Measurements from ENCODE around the gene ROMO1. TPM values are rescaled to one million over a fixed set of nuclear protein-coding genes. Genes with fewer than 3 reads are reported as not detected.
"Not testable (repeated sequence)": the region's sequence is repeated elsewhere in the genome, so short reads cannot be mapped to it uniquely, and the experiment has no call there.

ROMO1 gene
- total and polyA plus RNA-seq, 8 donors: 38.6 to 310 (median 63.6) TPM

GRCh38 chr20:35704514-35705261, 5.5 kb downstream of the ROMO1 start:
- no peaks in the 10 kb centered on the region for H3K9me3 ChIP-seq
- no peak for TF ChIP-seq CTCF (IDR thresholded peaks at IDR 0.05)
- H3K27me3 ChIP-seq: no peaks in the 10 kb centered on the region
- H3K4me1 ChIP-seq: peaks cover 0 to 8% (median 6%) of the 10 kb centered on the region in 3 donors
- FAIRE-seq (no peak), DNase-seq (no peak), ATAC-seq (no peak)
- H3K4me3 ChIP-seq: no peak overlapping the region
- no peak overlapping the region for H3K27ac ChIP-seq
- 80 to 83% methylated on average over 5 of the region's 5 CpGs for WGBS, 2 donors
- intact Hi-C loops (cut with DNase I): no loop called here
- H3K36me3 ChIP-seq: peaks cover 9 to 64% (median 40%) of the 10 kb centered on the region in 3 donors

GRCh38 chr20:35705894-35706293, 6.7 kb downstream of the ROMO1 start:
- intact Hi-C loops (cut with DNase I); DNase-seq; FAIRE-seq: not testable (repeated sequence)

GRCh38 chr20:35706591-35707529, 7.7 kb downstream of the ROMO1 start:
- H3K9me3 ChIP-seq; H3K4me3 ChIP-seq; intact Hi-C loops (cut with DNase I); DNase-seq; H3K27me3 ChIP-seq; H3K4me1 ChIP-seq; ATAC-seq; FAIRE-seq; H3K27ac ChIP-seq: not testable (repeated sequence)
- WGBS, 2 donors: 89 to 92% methylated on average over 17 of the region's 17 CpGs
- H3K36me3 ChIP-seq: peaks cover 9 to 81% (median 54%) of the 10 kb centered on the region in 3 donors

More at GRCh38 chr20:35705894-35706293, 6.7 kb downstream of the ROMO1 start:
- WGBS, 2 donors: 88 to 90% methylated on average over 11 of the region's 11 CpGs
- H3K9me3 ChIP-seq, H3K27ac ChIP-seq, ATAC-seq, H3K27me3 ChIP-seq, H3K4me1 ChIP-seq, H3K4me3 ChIP-seq: not testable (repeated sequence)
- H3K36me3 ChIP-seq: peaks cover 9 to 73% (median 46%) of the 10 kb centered on the region in 3 donors

- Histone ChIP-seq H3K36me3 (peaks cover 9 to 87% (median 55%) of the 10 kb centered on the region in 3 donors), H3K4me1 (peaks cover 0 to 7% (median 0%) of the 10 kb centered on the region in 3 donors)
These were observed 9.3 kb downstream of the ROMO1 start for GRCh38 chr20:35708502-35708901.

GRCh38 chr20:35709259-35709658, 10.1 kb downstream of the ROMO1 start:
- no peak for TF ChIP-seq CTCF (IDR thresholded peaks at IDR 0.05)
- FAIRE-seq (no peak), ATAC-seq (no peak), DNase-seq (no peak)
- no peaks in the 10 kb centered on the region for H3K9me3 ChIP-seq
- H3K36me3 ChIP-seq: peaks cover 4 to 87% (median 54%) of the 10 kb centered on the region in 3 donors
- H3K27ac ChIP-seq: no peak overlapping the region
- intact Hi-C loops (cut with DNase I): no loop called here
- H3K27me3 ChIP-seq: no peaks in the 10 kb centered on the region
- no peak overlapping the region for H3K4me3 ChIP-seq
- 82 to 88% methylated on average over 1 of the region's 1 CpG for WGBS, 2 donors
- H3K4me1 ChIP-seq: peaks cover 0 to 7% (median 0%) of the 10 kb centered on the region in 3 donors

More at GRCh38 chr20:35708502-35708901, 9.3 kb downstream of the ROMO1 start:
- ATAC-seq: no peak
- intact Hi-C loops (cut with DNase I): no loop called here
- no peaks in the 10 kb centered on the region for H3K9me3 ChIP-seq
- TF ChIP-seq CTCF (IDR thresholded peaks at IDR 0.05): no peak
- FAIRE-seq: no peak
- H3K27ac ChIP-seq: no peak overlapping the region
- 38 to 55% methylated on average over 1 of the region's 1 CpG for WGBS, 2 donors
- no peak overlapping the region for H3K4me3 ChIP-seq
- no peak for DNase-seq
- H3K27me3 ChIP-seq: no peaks in the 10 kb centered on the region

Measured in pancreas (tissue), 10 donors.